Endodermal cell (in vitro differentiated cells): Measurements from ENCODE around the gene GCA. TPM values are rescaled to one million over a fixed set of nuclear protein-coding genes. Genes with fewer than 3 reads are reported as not detected.

Experiments
- DNase-seq: peaks from one replicate; pipeline ENCODE4 v3.0.0-alpha.2; 2017
- H3K27ac ChIP-seq: 2 replicates; pipeline ENCODE4 v1.5.1; 2013; ENCODE audit warnings: mild to moderate bottlenecking, low read depth, low read length, moderate library complexity
- H3K27me3 ChIP-seq: 2 replicates; pipeline ENCODE4 v1.6.1; 2013; ENCODE audit warnings: mild to moderate bottlenecking, low read length, moderate library complexity; ENCODE audit not compliant: insufficient read depth, control insufficient read depth, poor library complexity, severe bottlenecking
- H3K36me3 ChIP-seq: 2 replicates; pipeline ENCODE4 v1.7.0; 2013; ENCODE audit warnings: mild to moderate bottlenecking, low read length, moderate library complexity; ENCODE audit not compliant: control insufficient read depth, insufficient read depth
- H3K4me1 ChIP-seq: one replicate; pipeline ENCODE4 v1.7.0; 2013; ENCODE audit warnings: low read length; ENCODE audit not compliant: control insufficient read depth, insufficient read depth
- H3K4me3 ChIP-seq: 2 replicates; pipeline ENCODE4 v1.5.1; 2013; ENCODE audit warnings: mild to moderate bottlenecking, low read length, moderate library complexity
- H3K9ac ChIP-seq: 2 replicates; pipeline ENCODE4 v1.6.1; 2013; ENCODE audit warnings: mild to moderate bottlenecking, low read length, moderate library complexity; ENCODE audit not compliant: poor library complexity, severe bottlenecking; ENCODE audit errors: extremely low read depth
- H3K9me3 ChIP-seq: 2 replicates; pipeline ENCODE4 v1.6.1; 2013; ENCODE audit warnings: mild to moderate bottlenecking, low read length, moderate library complexity; ENCODE audit not compliant: control insufficient read depth
- H3K27ac Mint-ChIP-seq: 2 replicates; pipeline ENCODE4 v1.8.0; 2020; ENCODE audit warnings: mixed read lengths
- H3K27me3 Mint-ChIP-seq: 2 replicates; pipeline ENCODE4 v1.8.0; 2021; ENCODE audit warnings: mild to moderate bottlenecking, mixed read lengths; ENCODE audit not compliant: insufficient read depth
- H3K36me3 Mint-ChIP-seq: 2 replicates; pipeline ENCODE4 v1.8.0; 2020; ENCODE audit warnings: low read depth, mixed read lengths
- H3K4me1 Mint-ChIP-seq: 2 replicates; pipeline ENCODE4 v1.8.0; 2020; ENCODE audit warnings: mixed read lengths
- H3K4me3 Mint-ChIP-seq: 2 replicates; pipeline ENCODE4 v1.8.0; 2020; ENCODE audit warnings: mild to moderate bottlenecking, moderate library complexity, mixed read lengths
- H3K9me3 Mint-ChIP-seq: 2 replicates; pipeline ENCODE4 v1.8.0; 2020; ENCODE audit warnings: mild to moderate bottlenecking, mixed read lengths
- CTCF ChIP-seq: fragments of 200-600 bp; sonication (generic); conservative IDR thresholded peaks from 2 replicates; pipeline ENCODE4 v1.5.0; 2021; ENCODE audit warnings: antibody characterized with exemption, mild to moderate bottlenecking
- WGBS, 2 experiments: methylation state at CpG; one replicate each; pipeline versions ENCODE4 v1.1.5 to v1.1.7; 2013; ENCODE audit warnings: missing lambda C conversion rate in 2 of 2, mixed read lengths in 1 of 2; ENCODE audit not compliant: insufficient coverage in 1 of 2, insufficient read length in 1 of 2; 5-methylcytosine and 5-hydroxymethylcytosine counted together
- total RNA-seq, 2 donors: library from RNA; stranded (reverse); fragmentation: NEBNext Ultra II Directional in 1 of 2; extraction: Animal tissue kit (Norgen Biotek cat#: 25700) in 1 of 2; gene quantifications; 2 replicates in 1 of 2; 3 replicates in 1 of 2; pipeline ENCODE4 v1.2.1, GENCODE V29; 2021

The GCA gene
- total RNA-seq, 2 donors from 2014 or later: 27.5 to 53.0 TPM

- WGBS, 2 experiments: 93 to 98% methylated on average over 6 to 12 of the region's 12 CpGs
- peaks cover 9% of the 10 kb centered on the region for H3K4me1 Mint-ChIP-seq
- Histone ChIP-seq H3K27ac (no peak overlapping the region), H3K27me3 (no peaks in the 10 kb centered on the region), H3K9me3 (no peaks in the 10 kb centered on the region), H3K9ac (no peak overlapping the region), H3K36me3 (no peaks in the 10 kb centered on the region), H3K4me1 (peaks cover 5% of the 10 kb centered on the region), H3K4me3 (no peak overlapping the region)
- TF ChIP-seq CTCF: no peak
- no peaks in the 10 kb centered on the region for H3K36me3 Mint-ChIP-seq
- H3K9me3 Mint-ChIP-seq: no peaks in the 10 kb centered on the region
- no peak overlapping the region for H3K27ac Mint-ChIP-seq
- H3K27me3 Mint-ChIP-seq: no peaks in the 10 kb centered on the region
- no peak overlapping the region for H3K4me3 Mint-ChIP-seq
- DNase-seq: no peak
Measured at GRCh38 chr2:162379719-162380580, 36.0 kb downstream of the GCA start.

DNA sequence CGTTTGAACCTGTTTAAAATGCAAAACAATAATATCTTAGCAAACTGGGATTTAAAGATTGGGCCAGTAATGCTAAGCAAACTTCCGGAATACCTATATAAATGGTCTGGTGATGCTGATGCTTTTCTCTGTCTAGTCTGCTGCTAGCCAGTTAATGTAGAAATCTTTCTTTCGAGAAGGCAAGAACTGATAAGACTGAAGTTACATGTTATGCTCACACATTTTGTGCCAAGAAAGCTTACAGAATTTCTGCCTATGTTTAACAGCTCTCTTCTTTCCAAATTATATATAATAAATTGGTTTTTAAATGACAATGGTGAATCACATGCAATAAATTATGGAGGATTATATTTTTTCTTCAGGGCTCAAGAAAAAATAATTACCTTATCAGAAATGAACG, 37.9 kb downstream of the GCA start:
- H3K9me3 Mint-ChIP-seq: no peaks in the 10 kb centered on the region
- Histone ChIP-seq H3K36me3 (no peaks in the 10 kb centered on the region), H3K9ac (no peak overlapping the region), H3K4me1 (peaks cover 5% of the 10 kb centered on the region), H3K4me3 (no peak overlapping the region), H3K27me3 (no peaks in the 10 kb centered on the region), H3K9me3 (no peaks in the 10 kb centered on the region), H3K27ac (no peak overlapping the region)
- H3K27ac Mint-ChIP-seq: no peak overlapping the region
- no peak for DNase-seq
- no peak for TF ChIP-seq CTCF
- H3K4me1 Mint-ChIP-seq: peaks cover 9% of the 10 kb centered on the region
- no peak overlapping the region for H3K4me3 Mint-ChIP-seq
- no peaks in the 10 kb centered on the region for H3K27me3 Mint-ChIP-seq
- WGBS, 2 experiments: 83 to 91% methylated on average over 3 of the region's 4 CpGs
- H3K36me3 Mint-ChIP-seq: no peaks in the 10 kb centered on the region

DNA sequence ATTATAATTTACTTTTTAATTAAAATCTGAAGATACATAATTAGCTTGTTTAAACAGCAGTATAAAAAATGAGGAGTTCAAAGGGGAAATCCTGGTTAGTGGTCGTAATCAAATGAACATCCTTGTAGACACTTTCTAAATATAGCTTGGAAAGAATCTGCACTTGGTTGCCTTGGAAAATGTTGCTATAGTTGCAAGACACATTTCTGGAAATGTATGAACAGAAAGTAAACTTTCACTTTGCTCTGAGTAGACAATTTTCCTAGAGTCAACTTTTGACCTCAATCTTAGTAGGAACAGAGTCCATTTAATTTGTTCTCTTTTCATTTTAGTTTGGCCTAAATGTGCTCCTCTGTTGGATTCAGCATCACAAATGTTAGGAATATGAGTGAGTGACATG, 38.3 kb downstream of the GCA start:
- Histone ChIP-seq H3K4me1 (peaks cover 5% of the 10 kb centered on the region), H3K36me3 (no peaks in the 10 kb centered on the region), H3K27ac (no peak overlapping the region), H3K27me3 (no peaks in the 10 kb centered on the region), H3K9me3 (no peaks in the 10 kb centered on the region), H3K9ac (no peak overlapping the region), H3K4me3 (no peak overlapping the region)
- no peak overlapping the region for H3K4me3 Mint-ChIP-seq
- no peak for TF ChIP-seq CTCF
- no peaks in the 10 kb centered on the region for H3K36me3 Mint-ChIP-seq
- WGBS, 2 experiments: 85 to 89% methylated on average over 1 of the region's 1 CpG
- H3K27ac Mint-ChIP-seq: no peak overlapping the region
- H3K27me3 Mint-ChIP-seq: no peaks in the 10 kb centered on the region
- no peaks in the 10 kb centered on the region for H3K9me3 Mint-ChIP-seq
- no peak for DNase-seq
- H3K4me1 Mint-ChIP-seq: peaks cover 9% of the 10 kb centered on the region
